Retinal pigment epithelial cell (primary cell): ENCODE measurements around the gene CCNY.

Experiments
- DNase-seq: peaks from one replicate; pipeline ENCODE4 v3.0.0-alpha.2; 2010; ENCODE audit warnings: low read depth
- H3K4me3 ChIP-seq: 2 replicates; pipeline ENCODE4 v1.5.1; 2011; ENCODE audit warnings: mild to moderate bottlenecking, low read length, control low read depth, moderate library complexity
- TF ChIP-seq, protein P1 (sequence below): conservative IDR thresholded peaks from 2 replicates; pipeline ENCODE4 v1.5.1; 2011; ENCODE audit warnings: low read depth, low read length, control low read depth, inconsistent platforms

Gene CCNY

DNA sequence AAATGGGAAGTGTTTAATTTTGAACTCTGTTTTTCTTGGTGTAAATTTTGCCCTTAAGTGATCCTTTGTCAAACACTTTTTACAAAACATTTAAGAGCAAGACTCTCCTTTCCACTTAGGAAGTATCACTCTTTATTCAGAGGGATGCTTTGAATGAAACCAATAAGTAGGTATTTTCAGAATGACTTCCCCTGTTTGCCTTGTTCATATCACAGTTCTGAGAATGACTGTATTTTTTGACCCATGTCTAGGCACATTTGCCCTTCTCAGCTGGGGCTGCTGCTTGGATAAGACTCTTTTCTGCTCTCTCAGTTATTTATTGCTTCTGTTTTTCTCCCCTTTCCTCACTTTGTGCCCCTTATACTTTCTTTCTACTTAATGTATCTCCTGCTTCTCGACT, 98.2 kb downstream of the CCNY start:
- no peak for DNase-seq
- no peak overlapping the region for H3K4me3 ChIP-seq
- TF ChIP-seq, protein P1, sequence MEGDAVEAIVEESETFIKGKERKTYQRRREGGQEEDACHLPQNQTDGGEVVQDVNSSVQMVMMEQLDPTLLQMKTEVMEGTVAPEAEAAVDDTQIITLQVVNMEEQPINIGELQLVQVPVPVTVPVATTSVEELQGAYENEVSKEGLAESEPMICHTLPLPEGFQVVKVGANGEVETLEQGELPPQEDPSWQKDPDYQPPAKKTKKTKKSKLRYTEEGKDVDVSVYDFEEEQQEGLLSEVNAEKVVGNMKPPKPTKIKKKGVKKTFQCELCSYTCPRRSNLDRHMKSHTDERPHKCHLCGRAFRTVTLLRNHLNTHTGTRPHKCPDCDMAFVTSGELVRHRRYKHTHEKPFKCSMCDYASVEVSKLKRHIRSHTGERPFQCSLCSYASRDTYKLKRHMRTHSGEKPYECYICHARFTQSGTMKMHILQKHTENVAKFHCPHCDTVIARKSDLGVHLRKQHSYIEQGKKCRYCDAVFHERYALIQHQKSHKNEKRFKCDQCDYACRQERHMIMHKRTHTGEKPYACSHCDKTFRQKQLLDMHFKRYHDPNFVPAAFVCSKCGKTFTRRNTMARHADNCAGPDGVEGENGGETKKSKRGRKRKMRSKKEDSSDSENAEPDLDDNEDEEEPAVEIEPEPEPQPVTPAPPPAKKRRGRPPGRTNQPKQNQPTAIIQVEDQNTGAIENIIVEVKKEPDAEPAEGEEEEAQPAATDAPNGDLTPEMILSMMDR = no peak

DNA sequence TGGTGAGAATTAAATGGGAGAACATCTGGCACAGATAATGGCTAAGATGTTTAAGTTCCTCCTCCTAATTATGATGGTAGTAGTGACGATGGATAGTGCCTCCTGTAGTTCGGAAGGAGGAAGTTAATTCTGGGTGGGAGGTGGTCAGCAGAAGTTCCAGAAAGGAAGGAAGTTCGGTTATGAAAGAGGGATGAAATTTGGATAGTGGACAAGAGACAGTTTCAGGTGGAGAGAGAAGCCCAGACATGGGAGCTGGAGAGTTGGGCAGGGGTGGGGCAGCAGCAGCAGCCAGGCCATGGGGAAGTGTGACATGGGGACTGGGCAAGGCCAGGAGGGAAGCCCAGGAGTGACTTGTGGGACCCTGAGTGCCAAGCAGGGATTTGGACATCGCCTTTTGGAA, 99.5 kb downstream of the CCNY start:
- H3K4me3 ChIP-seq = no peak overlapping the region
- TF ChIP-seq, protein P1 = no peak

DNA sequence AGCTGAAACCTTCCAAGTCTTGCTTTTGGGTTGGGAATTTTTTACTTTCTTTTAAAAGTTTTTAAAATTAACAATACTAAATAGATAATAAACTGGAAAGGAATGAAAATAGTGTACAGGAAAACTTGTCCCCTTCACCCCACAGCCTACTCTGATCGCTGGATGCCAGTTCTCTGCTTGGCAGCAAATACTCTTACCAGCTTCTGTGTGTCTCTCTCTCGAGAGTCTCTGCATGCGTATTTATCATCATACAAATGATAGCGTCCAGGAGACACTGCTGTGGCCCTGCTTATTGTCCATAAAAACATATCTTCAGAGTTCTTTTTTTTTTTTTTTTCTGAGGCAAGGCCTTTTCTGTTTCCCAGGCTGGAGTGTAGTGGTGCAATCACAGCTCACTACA, 101.5 kb downstream of the CCNY start:
- no peak for DNase-seq
- H3K4me3 ChIP-seq = no peak overlapping the region
- TF ChIP-seq, protein P1 = no peak

More for the DNA sequence above, 99.5 kb downstream of the CCNY start:
- DNase-seq = no peak

DNA sequence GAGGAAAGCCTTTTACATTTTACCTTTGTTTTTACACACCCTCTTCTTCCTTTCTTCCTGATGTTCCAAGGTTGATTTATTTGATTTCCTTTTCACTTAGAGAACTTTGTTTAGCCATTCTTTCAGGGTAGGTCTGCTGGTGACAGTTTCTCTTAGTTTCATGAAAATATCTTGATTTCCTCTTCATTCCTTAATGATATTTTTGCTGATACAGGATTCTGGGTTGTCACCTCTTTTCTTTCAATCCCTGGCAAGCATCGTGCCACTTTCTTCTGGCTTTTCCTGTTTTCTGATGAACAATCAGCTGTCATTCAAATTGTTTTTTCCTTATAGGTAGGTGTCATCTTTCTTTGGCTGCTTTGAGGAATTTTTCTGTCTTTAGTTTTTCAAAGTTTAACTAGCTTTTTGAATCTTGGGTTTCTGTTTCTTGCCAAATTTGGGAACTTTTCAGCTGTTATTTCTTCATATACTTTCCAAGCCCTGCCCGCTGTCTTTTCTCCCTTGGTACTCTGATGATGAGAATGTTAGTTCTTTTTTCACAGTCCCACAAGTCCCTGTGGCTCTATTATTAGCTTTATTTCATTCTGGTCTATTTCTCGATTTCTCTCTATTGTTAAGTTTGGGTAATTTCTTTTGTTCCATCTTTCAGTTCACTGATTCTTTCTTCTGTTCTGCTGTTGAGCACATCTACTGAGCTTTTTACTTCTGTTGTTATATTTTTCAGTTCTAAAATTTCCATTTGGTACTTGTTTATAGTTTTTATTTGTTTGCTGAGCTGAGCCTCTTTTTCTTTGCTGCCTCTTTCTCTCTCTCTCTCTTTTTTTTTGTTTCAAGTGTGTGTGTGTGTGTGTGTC, 102.6 kb downstream of the CCNY start:
- TF ChIP-seq, protein P1 = no peak
- H3K4me3 ChIP-seq = no peak overlapping the region
- DNase-seq = no peak

DNA sequence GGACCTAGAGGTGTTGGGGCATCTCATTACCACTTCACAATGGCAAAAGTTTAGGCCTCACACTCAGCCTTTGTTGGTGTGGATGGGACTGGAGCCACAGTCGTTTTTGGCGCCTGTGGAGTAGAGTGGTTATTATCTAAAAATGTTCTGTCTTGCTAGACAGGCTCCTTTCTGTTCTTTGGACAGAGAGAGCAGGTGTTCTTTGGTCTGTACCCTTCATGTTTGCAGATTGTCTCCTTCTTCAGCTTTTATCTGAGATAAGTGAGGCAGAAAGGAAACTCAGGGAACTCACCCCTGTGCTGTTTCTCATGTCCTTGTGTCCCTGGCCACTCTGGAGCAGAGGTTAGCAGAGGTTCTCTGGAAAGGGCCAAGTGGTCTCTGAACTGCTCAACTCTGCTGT, 103.7 kb downstream of the CCNY start:
- no peak overlapping the region for H3K4me3 ChIP-seq
- DNase-seq = no peak
- TF ChIP-seq, protein P1 = no peak

DNA sequence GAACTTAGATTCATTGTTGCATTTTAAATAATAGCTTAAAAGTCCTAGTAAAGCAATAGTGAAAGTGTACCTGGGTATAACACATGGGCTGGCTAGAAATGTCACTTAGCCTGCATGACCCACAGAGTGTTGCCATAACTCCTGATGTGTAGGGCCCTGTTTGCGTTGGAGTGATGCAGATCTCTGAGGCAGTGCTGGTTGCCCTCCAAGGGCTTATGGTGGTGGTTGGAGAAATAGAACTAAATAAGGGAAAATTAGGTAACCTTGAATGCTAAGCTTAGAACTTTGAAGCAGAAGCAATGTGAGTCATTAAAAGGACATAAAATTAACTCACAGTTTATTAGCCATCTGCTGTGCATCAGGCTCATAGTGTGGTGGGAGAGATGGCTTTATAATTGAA, 105.7 kb downstream of the CCNY start:
- no peak for DNase-seq
- TF ChIP-seq, protein P1 = no peak
- H3K4me3 ChIP-seq = no peak overlapping the region

DNA sequence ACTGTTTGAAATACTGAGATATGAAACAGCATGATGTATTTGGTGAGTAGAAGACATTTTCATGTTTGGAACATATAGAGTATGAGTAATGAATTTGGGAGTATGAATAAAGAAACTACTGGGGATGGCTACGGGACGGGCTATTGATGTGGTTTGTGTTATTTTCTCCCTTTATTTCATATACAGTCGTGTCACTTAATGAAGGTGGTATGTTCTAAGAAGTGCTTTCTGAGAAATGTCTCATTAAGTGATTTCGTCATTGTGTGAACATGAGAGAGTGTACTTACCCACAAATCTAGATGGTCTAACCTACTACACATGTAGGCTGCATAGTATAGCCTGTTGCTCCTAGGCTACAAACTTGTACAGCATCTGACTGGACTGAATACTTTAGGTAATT, 106.3 kb downstream of the CCNY start:
- DNase-seq = no peak
- H3K4me3 ChIP-seq = no peak overlapping the region
- TF ChIP-seq, protein P1 = no peak
